HG03558 (cell line): ENCODE results near the gene TFAP2A.
A peak's percentile ranks its signal among the peaks of the same experiment; 100 is the strongest.

Source experiments
- ATAC-seq: cut with Tn5 transposase; IDR thresholded peaks from one replicate; pipeline ENCODE4 v1.9.1; 2021; ENCODE audit warnings: moderate number of reproducible peaks; ENCODE audit not compliant: unreplicated experiment; ENCODE audit errors: extremely low read depth

The TFAP2A gene

DNA sequence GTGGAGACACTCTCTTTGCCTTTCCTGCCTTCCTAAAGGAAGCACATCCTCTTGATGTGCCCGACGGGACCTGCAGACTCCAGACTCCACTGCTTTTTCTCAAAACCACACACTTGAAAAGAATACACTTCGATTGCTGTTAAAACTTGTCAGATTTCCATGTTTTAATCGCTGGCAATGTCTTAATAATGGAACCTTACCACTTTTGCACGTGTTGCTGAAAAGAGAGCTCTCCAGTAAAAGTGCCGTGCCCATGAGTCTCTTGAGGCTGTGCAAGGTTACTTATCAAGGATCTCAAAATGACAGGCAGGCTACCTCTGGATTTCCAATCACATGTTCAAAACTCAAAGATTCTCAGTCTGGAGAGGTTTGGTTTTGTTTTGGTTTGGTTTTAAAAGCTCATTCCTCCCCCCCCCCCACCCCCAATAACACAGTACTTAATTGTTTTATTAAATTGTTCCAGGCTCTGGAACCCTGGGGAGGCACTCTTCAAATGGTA is 12.0 kb upstream of the TFAP2A start:
- no peak for ATAC-seq

- peak; percentile 40 for ATAC-seq
These were observed 11.3 kb upstream of the TFAP2A start for GRCh38 chr6:10425975-10426780.

- no peak for ATAC-seq
These were observed 10.5 kb upstream of the TFAP2A start for GRCh38 chr6:10425176-10425974.

DNA sequence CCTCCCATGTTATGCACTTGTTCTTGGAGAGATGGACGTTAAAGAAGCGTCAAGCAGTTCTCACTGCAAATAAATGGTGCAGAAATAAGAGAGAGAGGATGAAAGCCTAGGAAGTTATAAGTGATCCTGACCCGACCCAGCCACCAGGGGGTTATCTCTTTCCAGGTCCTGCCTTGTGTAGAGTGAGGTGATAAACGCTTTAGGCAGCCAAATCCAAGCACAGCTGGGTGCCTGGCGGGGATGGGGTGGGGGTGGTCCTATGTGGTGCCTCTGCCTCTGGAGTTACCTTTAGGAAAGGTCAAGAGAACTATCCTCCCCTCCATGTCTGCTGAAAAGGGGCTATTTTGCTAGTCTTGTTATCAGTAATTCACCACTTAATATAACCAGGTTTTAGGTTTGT is 9.2 kb upstream of the TFAP2A start:
- no peak for ATAC-seq

DNA sequence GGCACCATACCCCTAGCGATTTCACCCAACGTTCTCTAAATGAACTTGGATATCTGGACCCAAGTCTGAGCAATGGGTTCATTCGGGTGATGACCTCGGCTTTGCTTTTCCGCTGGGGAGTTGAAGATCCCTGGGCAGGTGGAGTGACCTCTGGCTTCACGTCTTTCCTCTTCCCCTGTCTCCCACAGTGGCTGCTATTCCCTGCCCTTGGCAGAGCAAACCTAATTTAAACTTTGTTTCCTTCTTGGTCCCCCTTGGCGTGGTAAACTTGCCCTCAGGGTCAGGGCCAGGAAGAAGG is 7.8 kb upstream of the TFAP2A start:
- ATAC-seq, result no peak

DNA sequence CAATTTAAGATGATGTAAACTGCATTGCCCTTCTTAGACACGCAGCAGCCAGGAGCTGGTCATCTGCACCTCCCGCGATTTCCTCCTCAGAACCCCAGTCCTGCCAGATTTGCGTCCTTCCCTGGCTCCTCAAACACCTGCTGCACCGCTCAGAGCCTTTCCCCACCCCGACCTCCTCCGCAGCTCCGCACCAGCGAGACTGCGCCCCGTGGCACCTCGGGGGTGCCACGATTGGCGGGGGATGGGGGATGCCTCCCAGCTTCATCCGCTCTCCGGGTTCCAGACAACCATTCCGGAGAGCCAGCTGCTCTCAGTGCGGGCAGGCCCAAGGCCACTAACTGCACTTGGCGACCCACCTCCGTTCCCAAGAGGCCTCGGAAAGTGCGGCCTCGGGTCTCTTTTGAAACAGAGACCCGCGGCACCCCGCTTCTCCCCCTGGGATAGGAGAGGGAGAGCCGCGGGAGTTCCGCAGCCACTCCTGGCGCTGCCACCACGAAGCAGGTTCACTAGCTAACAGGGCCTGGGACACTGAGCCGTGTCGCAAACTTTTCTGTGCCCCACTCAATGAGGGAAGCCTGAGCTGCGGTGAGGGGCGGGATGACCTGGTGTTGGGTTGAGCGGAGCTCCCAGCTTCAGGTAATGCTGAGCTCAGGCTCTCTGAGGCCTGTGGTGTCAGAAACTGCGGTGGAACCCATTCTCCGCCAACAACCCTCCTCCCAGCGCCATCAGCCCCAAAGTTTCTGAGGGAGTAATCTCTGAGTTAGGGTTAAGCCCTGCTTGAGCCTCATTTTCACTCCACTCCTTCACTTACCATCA is 7.3 kb upstream of the TFAP2A start:
- no peak for ATAC-seq

DNA sequence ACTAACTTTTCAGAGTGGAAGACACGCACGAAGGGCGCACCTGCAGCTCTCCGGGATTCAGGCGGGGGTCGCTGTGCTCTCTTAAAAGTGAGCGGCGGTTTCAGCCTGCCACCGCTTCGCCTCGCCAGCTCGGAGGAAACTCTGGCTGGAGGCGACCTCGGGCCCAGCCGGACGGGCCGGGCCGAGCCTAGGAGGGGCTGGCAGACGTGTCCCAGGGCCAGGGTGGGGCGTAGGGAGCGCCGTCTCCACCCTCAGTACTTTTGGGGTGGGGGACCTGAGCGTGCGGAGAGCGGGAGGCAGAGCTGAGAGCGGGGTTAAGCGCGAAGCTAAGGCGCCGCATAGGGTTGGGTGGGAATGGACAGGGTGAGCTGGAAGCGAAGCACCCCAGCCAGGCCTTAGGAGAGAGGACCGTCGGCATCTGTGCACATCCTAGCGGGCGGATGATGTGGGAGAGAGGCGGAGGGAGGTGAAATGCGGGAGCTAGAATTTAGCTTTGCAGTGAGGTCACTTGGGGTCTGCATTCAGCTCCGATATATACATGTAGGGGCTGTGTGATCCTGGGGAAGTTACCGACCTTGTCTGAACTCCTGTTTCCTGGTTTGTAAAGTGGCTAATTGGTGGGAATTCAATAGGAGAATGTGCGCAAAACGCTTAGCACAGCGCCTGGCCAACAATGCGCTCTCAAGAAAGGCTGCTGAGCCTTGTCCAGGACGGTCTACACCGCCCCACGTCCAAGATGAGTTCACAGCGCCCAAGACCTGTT is 6.5 kb upstream of the TFAP2A start:
- no peak for ATAC-seq

DNA sequence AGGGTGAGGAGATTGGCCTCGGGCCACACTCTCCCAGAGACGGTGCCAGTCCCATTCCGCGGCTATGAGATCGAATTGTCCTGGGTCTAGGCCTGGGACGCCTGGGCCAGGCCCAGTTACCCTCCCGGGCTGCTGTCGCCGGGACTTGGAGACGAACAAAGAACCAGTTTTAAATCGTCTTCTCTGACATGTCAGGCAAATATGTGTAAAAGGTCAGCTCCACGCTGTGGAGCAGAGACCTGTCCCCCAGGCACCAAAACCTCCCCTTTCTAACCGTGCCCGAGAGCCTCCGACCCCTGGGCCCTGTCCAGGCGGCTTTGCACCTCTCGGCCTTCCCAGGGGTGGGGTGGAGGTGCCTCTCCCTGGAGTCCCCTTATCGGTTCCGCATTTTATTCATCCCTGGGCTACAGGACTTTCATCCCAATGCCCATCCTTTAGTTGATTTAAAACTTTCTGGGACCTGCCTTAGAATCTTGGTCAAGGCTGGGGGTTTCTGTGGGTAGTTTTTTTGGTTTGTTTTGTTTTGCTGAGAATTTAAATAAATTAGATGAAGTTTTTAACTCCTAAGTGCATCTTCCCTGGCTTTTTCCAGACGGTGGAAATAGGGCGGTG is 5.8 kb upstream of the TFAP2A start:
- no peak for ATAC-seq

DNA sequence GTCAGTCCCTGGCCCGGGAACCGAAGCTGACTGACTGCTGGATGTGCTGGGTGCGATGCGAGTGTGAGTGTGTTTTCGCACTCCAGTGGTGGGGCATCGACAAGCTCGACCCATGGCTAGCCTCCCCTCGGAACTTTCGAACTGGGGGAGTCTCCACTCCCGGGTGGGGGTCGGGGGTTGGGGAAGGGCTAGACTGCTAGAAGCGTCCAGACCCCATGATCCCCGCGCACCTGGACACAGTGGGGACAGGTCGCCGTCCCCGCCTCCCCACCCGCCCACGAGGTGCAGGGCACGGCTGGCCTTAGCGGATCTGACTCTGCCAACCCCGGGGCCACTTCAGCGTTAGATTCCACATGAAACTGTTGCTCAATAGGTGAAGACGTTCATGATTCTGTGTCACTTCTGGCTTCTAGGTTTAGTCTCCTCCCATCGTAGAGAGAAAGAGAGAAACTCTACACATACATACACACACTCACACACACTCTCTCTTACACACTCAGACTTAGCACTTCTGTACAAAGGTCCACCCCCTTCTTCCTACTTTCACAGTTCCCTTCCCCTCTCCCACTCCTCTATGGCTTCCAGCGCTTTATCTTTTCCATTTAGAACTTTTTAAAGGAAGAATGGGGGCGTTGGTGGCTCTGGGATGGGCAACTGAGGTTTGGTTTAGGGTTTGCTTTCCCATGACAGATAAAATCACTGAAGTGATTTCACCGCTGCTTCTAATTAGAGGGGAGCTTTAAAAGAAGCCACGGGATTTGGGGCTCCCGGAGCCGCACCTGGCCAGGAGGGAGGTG is 5.1 kb upstream of the TFAP2A start:
- no peak for ATAC-seq

DNA sequence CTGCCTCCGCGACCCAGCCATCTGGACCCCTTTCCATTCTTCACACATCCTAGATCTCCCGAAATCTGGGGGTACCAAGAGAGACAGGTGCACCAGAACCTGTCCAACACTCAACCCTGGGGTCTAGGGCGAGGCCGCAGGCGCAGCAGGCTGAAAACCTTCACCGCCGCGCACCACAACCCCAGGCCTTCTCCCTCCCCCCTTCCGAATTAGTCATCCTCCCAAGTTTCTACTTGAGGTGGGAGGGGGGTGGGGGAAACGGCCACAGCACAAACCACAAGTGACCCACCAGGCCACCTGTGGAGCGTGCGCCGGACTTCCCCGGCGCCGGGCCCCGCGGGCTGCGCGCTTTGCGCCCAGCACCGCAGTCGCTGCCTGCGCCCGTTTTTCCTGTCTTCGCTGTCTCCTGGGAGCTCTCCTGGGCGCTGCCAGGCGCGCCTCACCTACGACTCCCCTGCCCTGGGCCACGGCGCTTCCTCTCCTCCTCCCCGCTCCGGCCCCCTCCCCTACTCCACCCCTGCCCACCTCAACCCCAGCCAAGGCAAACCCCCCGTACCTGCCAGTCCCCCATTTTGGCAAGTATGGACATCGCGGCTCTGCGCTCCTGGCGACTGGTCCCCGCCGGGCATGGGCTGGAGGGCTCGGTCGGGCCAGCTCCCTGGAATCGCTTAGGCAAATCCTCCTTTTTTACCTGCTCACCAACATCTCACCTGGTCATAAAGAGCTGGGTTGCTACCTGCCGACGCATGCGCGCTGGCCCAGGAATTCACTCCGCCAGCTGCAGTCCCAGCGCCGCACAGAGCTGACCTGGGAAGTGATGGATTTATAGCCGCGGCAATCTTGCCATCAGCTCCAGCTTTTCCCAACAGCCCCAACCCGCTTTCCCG is 4.2 kb upstream of the TFAP2A start:
- no peak for ATAC-seq

DNA sequence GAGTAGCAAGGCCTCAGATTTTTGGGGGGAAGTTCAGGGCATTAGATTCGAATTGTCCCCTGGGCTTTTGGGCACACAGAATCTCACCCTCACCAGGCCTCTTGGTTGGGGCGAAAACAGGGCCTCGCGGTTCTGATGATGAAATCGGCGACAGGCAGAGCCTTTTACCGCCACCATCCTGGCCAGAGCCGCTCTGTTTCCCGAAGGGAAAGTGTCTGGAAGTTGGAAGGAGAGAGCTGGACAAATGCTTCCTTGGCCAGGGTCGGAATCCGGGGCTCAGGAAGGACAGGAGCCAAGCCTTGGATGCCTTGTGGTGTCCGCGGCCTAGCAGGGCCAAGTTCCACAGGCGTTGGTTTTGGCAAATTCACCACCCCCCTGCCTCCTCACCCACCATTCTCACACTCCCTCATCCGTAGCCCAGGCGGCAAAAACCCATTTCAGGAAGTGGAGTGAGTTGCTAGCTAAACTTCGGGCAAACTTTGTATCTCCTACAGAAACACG is 3.5 kb upstream of the TFAP2A start:
- ATAC-seq, result no peak

GRCh38 chr6:10417681-10418104 is 2.8 kb upstream of the TFAP2A start:
- no peak for ATAC-seq

GRCh38 chr6:10416863-10417641 is 2.2 kb upstream of the TFAP2A start:
- ATAC-seq, result no peak

- no peak for ATAC-seq
These were observed 1.6 kb upstream of the TFAP2A start for GRCh38 chr6:10416516-10416862.

DNA sequence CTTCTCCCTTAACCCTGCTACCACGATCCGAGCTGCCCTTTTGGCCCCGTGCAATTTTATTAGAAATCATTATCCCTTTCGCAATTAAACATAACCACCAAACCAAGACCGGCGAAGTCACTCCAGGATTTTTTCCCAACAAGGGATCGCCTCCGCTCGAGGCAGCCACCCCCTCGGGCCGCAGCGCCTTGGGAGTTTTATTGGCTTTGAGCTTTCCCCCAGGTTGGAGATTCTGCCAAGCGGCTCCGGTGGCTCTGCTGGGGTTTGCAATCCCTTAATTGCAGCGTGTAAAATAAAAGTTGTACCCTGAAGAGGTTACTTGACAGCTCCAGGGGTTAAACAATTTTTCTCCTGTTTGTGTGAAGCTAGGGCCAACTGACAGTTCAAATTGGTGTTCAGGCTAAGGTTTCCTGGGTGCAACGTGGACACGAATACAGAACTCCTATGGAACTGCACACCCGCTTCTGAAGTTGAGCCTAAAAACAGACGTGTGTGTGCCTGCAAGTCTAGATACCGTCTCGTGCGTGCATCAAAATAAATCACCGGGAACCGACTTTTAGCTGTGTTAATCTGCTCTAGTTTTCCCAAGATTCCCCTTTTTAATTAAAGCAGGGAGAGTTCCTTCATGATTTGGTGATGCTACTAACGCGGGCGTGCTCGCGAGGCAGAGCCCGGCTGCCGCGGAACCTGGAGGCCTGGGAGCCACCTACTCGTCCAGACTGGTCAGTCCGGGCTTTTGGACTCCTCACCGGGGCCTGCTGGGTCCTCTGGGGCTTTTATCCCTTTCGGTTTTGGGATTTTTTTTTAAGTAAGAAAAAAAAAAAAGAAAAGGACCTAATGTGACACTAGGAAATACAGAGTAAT is 975 bp upstream of the TFAP2A start:
- no peak for ATAC-seq
